GM19240 (cell line): Measurements from ENCODE around the gene CPNE6.

ENCODE experiments used
- DNase-seq: peaks from one replicate; pipeline ENCODE4 v3.0.0; 2011; ENCODE audit warnings: low spot score; ENCODE audit not compliant: insufficient read length

CPNE6 gene

GRCh38 chr14:24068711-24069410 lies 2.5 kb upstream of the CPNE6 start:
- no peak for DNase-seq

- DNase-seq: no peak
Measured at GRCh38 chr14:24069411-24069735, 2.0 kb upstream of the CPNE6 start.

GRCh38 chr14:24070285-24071143 lies 848 bp upstream of the CPNE6 start:
- no peak for DNase-seq

- DNase-seq: no peak
Measured at GRCh38 chr14:24071836-24072430, 571 bp downstream of the CPNE6 start.

GRCh38 chr14:24072436-24072835 lies 1.1 kb downstream of the CPNE6 start:
- DNase-seq: no peak

GRCh38 chr14:24072881-24073877 lies 1.8 kb downstream of the CPNE6 start:
- DNase-seq: no peak

DNA sequence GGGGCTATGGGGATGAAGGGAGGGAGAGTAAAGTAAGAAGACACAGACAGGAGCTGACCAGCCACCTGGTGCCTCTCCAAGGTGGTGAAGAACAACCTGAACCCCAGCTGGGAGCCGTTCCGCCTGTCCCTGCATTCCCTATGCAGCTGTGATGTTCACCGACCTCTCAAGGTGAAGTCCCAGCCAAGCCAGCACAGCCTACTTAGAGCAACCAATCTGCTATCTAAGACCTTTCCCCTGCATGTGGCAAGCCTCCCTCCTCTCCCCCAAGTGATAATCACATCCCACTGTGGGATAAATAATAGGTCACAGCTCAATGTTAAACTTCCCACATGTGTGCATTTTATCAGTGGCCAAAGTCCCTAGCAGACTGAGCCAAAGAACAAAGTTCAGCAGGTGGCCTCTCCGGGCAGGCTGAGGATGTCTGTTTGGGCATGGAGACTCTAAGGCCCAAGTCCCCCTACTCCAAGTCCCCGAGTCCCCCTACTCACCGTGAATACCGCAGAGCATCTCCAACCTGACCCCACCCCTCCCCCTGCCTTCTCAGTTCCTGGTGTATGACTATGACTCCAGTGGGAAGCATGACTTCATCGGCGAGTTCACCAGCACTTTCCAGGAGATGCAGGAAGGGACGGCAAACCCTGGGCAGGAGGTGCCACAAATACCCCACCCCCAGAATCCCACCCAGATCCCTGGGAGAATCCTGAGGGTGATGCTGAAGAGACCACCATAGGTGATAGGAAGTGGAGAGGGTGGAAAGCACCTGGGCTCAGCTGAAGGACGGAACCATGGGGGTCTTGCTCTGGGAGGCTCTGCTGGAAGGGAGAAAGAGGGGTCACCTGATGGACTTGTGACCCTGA lies 3.5 kb downstream of the CPNE6 start:
- no peak for DNase-seq

- peak; percentile 39 for DNase-seq
Measured at GRCh38 chr14:24075485-24076301, 4.3 kb downstream of the CPNE6 start.

DNA sequence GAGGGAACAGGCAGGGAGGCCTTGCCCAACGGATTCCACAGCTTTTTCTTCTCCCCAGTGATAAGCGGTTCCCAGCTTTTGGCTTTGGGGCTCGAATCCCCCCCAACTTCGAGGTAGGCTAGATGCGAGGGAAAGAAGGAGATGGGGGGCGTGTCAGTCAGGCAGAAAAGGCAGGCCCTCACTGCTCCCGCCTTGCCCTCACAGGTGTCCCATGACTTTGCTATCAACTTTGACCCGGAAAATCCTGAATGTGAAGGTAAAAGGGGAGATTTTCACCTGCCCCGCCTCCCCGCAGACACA lies 4.9 kb downstream of the CPNE6 start:
- no peak for DNase-seq

GRCh38 chr14:24077086-24077485 lies 5.7 kb downstream of the CPNE6 start:
- DNase-seq: no peak

- no peak for DNase-seq
Measured at GRCh38 chr14:24078146-24078545, 6.8 kb downstream of the CPNE6 start.

GRCh38 chr14:24079491-24080141 lies 8.3 kb downstream of the CPNE6 start:
- DNase-seq: no peak

GRCh38 chr14:24080142-24080530 lies 8.8 kb downstream of the CPNE6 start:
- no peak for DNase-seq

DNA sequence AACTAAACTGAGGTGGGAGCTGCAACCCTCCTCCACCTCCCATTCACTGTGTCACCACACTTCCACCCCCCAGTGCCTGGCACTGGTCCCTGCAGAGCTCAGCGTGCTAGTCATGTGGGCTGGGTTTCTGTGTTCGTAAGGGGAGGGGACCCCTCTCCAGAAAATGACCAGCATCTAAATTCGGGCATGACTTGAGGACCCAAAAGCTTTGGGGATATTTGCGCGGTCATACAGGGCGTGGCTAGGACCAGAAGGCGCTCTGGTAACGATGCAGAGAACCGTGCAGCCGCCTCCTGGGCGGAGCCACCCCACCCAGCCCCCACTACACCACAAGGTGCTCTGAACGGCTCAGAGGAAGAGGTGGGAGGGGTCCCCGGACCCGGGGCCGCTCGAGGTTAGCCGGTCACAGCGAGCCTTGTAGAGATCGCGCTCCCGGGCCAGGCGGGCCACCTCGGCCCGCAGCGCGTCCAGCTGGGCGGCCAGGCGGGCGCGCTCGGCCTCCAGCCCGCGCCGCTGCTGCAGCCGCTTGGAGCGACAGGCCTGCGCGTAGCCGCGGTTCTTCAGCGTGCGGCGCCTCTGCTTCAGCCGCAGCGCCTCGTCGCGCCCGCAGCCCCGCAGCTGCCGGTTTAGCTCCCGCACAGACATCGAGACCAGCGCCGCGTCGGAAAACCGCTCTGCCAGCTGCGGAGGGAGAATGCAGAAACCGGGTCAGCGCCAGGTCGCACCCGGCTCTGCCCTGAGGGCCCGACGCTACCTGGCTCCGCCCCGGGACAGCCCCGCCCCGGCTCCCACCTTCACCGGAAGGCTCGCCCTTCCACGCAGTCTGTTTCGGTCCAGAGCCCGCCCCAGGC lies 9.8 kb downstream of the CPNE6 start:
- peak; percentile 82 for DNase-seq

DNA sequence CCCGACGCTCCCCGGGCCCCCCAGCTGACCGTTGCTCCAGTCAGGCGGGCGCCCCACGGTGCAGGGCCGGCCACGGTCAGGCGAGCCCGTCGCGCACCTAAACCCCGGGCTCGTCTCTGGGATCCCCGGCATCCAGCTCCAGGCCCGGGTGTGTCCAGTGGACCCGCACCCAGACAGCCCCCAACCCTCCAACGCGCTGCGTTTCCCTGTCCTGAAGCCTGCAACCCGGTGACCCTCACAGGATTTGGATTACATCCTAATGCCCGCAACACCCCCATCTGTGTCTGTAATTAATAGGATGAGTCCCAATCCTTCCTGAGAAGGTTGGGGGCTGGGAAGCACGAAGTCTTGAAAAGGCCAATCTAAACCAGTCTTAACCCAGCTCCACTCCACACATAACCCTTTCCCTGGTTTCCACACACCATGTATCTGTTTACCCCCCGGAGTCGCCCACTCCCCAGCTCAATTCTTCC lies 10.4 kb downstream of the CPNE6 start:
- DNase-seq: no peak

DNA sequence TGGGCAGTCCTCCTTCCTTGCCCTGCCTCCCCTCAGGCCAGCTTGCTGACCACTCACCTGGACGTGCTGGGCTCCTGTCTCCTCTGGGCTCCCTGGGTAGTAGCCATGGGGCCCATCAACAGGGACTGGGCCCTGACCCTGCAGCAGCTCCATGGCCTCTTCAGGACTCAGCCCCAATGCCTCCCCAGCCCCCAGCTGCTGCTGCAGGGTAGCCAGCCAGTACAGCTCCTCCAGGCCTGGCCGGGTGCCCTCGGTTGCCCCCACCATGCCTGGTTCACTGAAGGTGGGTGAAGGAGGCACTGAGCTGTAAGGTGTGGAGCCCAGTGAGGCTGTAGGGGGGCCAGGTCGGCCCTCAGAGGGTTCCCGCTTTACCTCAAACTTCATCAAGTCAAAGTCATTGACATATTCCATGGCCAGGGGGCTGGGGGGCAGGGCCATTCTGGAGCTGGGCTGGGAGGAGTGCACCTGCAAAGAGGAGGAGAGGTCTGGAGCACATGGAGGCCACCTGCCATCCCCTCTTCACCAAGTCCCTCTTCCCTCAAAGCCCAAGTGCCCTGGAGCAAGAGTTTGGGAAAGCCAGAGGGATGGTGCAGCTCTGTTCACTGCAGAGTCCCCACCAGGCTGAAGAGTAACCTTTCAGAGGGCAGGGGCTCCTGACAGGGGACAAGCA lies 11.2 kb downstream of the CPNE6 start:
- no peak for DNase-seq

DNA sequence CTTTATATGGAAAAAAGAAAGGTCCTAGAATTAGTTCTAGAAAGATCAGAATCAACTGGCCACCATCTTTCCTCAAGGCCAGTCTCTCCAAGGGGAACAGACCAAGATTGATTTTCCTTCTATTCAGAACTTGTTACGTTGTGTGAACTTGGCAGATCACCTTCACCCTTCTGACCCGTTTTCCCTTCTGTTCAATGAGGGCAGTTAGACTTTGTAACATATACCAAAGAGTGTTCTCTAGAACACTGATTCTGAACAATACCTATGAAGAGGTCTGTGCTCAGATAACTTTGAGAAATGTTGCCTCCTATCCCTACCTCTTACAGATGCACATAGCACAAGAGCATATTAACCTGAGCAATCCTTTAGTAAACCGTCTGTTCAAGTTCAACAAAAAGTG lies 12.1 kb downstream of the CPNE6 start:
- no peak for DNase-seq

GRCh38 chr14:24084440-24084839 lies 13.1 kb downstream of the CPNE6 start:
- no peak for DNase-seq
